Measurements from ENCODE around the gene CABP4. TPM values are rescaled to one million over a fixed set of nuclear protein-coding genes. Genes with fewer than 3 reads are reported as not detected.

CABP4 gene
- not detected in 5 replicates for total RNA-seq (2022; extraction: Qiagen RNA extraction)

DNA sequence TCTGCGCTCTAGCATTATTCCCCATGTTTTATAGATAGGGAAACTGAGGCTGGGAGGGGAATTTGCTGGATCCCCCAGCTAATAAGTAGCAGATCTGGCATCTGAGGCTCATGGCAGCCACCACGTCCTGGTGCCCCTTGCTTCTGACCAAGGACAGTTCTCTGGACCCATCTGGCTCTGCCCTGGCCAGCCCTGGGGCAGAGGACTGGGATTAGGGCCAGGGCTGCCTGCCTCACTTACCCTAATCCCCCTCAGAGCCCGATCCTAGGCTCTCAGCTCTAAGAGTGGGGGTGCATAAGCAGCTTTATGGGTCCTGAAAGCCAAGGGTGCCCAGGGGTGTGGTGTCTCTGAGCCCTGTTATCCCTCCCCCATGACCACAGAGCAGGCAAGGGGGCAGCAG lies at the start of gene CABP4:
Gene CABP4 (plus strand): TSS at position 301 of the 400 bp plus-strand sequence. CDS start 70 bp downstream, at position 371.

DNA sequence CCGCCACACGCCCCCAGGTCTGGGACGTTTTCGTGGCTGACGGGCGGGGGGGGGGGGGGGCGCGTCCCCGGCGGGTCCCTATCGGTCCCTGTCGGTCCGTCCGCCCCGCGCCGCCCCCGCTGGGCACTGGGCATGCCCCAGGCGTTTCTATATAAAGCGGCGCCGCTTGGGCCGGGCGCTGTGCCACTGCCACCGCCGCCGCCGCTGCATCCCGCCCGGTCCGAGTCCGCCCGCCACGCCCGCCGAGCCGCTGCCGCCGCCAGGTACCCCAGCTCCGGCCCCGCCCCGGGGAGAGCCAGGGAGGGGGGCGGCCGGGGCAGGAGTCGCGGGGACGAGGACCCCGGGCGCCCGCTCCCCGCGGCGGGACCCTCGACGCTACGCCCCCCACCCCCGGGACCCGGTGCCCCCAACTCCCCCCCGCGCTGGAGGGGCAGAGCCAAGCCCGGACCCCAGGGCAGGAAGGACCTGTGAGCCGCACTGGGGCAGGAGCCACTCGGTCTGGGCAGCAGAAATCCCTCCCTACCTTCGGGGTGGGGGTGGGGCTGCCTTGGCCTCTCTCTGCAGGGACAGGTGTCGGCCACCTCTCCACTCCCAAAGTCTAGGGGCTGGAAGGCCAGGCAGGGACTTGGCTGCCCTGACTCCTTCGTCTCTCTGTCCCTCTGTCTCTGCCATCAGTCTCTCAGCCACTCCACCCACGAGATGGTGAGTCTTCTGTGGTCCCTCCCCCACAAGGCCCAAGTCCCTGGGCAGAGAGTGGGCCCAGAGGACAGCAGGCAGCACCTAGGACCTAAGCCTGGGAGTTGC lies 39.5 kb upstream of the CABP4 start, which contains the start of gene CARNS1:
Gene CARNS1 (plus strand): TSS at position 178 of the 804 bp plus-strand sequence. CDS start 522 bp downstream, at position 700.

DNA sequence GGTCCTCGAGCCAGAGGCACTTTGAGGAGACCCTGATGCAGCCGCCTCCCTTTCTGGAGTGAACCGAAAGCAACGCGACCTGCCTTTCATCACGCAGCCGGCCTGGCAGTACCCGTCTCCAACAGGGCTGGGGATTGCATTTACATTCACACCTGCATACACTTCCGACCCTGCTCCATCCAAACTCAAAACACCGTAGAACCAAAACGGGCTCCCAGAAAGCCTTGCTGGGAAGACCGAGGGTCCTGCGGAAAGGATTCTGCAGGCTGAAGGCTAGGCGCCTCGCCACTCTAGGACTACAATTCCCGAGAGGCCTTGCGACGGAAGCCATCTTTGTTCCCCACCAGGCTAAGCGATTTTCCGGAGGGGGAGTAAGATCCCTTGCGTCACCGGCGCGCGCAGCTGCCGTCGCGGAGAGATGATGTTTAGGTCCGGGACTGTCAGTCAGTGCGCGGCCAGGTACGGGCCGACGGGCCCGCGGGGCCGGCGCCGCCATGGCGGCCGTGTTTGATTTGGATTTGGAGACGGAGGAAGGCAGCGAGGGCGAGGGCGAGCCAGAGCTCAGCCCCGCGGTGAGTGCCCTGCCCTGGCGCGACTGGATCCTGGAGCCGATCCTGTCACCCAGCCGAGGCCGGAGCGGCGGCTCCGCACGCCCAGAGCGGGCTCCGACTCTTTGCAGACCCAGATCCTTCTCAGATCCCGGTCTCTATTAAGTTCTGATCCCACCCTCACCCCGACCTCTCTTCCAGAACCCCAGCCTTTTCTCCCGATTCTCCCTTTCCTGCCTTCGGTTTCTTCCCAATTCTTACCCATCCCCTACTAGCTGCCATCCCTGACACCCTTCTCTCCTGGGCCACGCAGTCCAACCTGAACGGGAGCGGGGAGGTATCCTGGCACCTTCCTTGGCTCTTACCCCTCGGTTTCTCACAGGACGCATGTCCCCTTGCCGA lies 26.8 kb upstream of the CABP4 start, which contains the start of gene RPS6KB2:
Gene RPS6KB2 (plus strand): TSS at position 443 of the 950 bp plus-strand sequence. CDS start 52 bp downstream, at position 495.

DNA sequence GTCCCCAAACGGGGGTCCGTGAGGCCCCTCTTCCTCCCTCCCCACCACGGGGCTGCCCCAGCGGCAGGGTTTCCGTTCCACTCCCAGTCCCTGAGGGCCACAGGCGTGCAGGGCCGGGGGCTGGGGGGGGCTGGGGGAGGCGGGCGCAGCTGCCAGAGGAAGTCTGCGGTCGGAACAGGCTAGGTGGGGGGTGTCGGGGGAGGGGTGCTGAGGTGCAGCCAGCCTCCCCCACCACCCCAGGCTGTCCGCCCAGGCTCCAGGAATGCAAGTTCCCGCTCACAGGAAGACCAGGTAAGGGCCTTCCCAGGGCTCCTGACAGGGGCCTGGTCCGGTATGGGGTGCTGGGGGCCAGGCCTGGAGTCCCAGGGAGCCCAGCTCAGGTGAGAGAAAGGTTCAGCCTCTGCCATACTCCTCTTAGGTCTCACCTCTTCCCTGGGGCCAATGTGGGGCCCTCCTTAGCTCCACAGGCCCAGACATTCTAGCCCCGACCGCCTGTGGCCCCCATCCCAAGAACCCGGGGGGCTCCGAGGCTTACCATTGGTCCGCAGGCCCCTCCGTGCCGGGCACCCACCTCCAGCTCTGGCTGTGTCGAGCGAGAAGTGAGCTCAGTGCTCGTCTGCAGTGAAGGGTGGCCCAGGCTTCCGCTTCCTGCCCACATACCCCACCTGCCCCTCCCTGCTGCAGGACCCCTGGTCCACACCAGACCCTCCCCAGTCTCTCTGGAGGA lies 17.9 kb upstream of the CABP4 start, which contains the start of gene PTPRCAP:
Gene PTPRCAP (minus strand): TSS at position 601 of the 727 bp plus-strand sequence. CDS start 63 bp downstream, at position 538.

DNA sequence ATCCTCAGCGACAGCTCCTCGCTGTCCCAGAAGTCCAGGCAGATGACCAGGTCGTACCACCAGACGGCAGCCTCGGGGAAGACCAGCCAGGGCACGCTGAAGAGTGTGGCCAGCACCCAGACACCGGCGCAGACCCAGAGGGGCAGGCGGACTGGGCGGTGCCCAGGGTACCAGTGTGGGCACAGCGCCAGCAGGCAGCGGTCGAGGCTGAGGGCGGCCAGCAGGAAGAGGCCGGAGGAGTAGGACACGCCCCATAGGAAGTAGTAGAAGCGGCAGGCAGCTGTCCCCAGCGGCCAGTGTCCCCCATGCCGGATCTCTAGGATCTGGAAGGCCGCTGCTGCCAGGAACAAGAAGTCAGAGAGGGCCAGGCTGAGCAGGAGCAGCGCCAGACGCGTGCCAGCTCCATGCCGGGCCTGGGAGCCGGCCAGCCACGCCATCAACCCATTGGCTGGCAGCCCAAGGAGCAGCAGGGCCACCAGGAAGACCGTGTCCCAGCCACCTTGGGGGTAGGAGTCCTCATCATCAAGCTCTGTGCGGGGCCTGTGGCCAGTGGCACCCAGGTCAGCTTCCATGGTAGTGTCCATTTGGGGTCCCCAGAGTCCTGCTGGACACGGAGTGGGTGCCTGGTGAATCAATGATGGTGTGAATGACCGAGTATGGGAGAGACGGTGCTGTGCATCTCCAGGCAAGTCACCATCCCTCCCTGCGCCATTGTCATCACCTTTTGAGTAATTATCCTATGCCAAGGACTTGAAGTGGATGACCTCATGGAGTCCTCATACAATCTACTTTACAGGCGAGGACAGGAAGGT lies 2.8 kb upstream of the CABP4 start, which contains the start of gene GPR152:
Gene GPR152 (minus strand): TSS at position 589 of the 812 bp plus-strand sequence. CDS start 5 bp downstream, at position 584.

DNA sequence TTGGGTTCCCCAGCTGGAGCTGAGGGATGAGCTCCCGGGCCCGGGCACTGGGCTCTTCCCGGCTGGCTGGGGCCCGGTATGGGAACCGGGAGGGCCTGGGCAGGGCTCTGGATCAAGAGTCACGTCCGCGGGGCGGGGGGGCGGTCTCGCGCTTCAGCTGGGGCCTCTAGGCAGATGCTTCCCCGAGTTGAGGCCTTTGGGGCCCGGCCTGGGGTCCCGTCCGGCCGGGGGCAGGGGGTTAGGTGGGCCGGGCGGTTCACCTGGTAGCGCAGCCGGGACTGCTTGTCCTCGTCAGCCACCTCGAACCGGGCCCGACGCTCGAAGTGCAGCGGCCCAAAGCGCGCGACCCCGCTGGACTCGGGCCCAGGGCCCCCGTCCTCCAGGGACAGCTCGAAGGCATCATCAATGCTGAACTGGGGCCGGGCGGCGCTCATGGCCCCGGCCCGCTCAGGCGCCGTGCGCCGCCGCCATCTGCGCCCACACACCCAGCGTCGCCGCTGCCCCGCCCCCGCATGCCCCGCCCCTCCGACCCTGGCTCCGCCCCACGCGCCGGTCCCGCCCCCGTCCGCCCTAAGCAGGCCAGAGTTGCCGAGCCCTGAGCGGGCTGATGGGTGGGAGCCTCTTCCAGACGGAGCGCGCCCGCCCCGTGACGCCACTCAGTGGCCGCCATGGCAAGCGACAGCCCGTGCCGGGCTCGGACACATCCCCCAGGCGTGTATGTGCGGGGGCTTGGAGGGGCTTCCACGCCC lies 13.8 kb downstream of the CABP4 start, which contains the start of gene TMEM134:
Gene TMEM134 (minus strand): TSS at position 493 of the 749 bp plus-strand sequence. CDS start 59 bp downstream, at position 434.

DNA sequence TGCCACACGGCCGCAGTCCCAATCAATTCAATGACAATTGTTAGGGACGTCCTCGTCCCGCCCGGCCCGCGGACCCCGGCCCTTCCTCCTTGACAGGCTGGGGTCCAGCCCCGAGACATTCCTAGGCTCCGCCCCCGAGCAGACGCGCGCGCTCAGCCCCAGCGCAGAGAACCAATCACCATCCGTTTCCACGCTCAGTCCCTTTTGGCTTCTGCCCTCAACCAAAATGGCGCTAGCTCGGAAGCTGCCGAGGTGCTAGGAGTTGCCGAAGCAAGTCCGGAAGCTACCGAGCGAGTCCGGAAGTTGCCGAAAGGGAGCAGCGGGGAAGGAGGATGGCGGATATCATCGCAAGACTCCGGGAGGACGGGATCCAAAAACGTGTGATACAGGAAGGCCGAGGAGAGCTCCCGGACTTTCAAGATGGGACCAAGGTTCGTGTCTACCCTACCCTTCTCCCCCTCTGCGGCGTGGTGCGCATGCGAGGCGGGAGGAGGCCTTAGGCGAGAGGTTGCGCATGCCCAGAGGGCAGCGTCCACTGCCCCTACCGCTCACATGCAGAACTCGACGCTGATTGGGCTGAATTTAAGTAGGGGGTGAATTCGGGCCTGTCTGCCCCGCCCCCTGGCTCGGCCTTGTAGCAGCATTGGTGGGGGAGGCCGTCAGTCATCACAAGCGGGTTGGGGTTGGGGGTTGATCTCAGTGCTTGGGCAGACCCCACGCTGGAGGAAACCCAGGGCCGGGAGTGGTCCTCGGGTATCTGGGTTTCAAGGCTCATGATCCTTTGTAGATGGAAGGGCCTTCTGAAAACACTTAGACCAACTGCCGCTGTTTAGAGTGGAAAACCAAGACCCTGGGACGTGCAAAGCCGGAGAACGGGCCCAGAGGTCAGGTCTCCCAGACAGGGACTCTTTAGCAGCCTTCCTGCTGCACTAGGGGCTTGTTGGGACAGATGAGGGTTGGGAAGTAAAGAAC lies 28.0 kb downstream of the CABP4 start, which contains the start of gene AIP:
Gene AIP (plus strand): TSS at position 200 of the 972 bp plus-strand sequence. CDS start 133 bp downstream, at position 333.

DNA sequence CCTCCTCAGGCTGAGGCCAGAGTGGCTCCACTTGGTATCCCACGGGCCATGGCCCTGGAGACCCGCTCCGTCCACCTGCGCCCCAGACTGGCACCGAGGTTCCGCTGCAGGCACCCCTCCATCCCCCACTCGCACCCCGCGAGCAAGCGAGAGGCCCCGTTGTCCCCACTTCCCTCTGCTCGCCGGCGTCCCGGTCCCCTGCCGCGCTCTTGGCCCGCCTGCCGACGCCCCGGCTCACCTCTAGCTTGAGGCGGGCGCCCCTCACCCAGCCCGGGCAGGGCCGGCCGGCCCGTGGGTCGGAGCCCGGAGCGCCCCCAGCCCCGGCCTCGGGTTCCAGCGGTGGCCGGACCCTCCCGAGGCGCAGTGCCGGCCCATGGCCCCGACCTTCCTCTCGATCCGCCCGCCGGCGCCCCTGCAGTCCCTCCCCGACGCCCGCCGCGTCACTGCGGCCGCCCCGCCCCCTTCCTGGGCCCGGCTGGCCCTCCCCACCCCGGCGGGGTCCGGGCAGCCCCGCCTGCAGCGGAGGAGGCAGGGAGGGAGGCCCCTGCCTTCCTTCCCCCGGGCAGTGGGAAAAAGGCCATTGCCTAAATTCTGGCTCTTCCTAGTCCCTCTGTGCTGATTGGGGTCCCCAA lies 49.9 kb downstream of the CABP4 start, which contains the start of gene PITPNM1:
Gene PITPNM1 (minus strand): TSS at position 414 of the 632 bp plus-strand sequence. CDS start 1,183 bp downstream, outside the sequence.

DNA sequence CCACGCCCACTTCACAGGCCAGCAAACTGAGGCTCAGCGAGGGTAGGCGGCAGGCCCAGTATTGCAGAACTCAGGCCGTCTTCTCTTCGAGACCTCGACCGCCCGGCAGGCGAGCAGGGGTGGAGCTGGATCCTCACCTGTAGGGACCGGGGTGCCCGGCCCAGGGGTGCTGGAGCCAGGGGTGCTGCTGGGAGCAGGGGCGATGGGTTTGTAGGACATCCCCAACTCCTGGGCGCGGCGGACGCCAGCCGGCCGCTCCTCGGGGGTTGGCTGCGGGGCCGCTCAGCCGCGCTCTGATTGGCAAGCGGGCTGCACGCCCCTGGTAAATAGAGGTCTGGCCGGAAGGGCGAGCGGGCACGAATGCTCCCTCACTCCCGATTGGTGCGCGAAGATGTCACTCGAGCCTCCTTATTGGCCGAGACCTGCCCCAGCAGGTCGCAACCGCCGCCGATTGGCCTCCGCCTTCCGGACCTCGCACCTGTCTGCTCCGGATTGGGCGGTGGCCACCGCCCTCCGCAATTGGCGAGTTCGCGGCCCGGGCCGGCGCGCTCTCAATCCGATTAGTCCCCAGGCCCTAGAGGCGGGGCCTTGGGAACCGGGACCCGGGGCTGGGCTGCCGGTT lies 52.8 kb downstream of the CABP4 start, which contains the start of gene CDK2AP2:
Gene CDK2AP2 (minus strand): TSS at position 299 of the 622 bp plus-strand sequence. CDS start 80 bp downstream, at position 219.

Other genes starting within 250 kb of the CABP4 start
- gene GRK2, start 188.9 kb upstream of the CABP4 start, total RNA-seq (2022; extraction: Qiagen RNA extraction) = 24.3 to 39.8 TPM (median 37.3 TPM) in 5 replicates
- 19.3 to 28.6 TPM (median 26.2 TPM) in 5 replicates for gene ANKRD13D, start 166.1 kb upstream of the CABP4 start, total RNA-seq (2022; extraction: Qiagen RNA extraction)
- gene SSH3, start 151.8 kb upstream of the CABP4 start, total RNA-seq (2022; extraction: Qiagen RNA extraction) = 16.2 to 30.3 TPM (median 25.0 TPM) in 5 replicates
- 192 to 233 TPM (median 214 TPM) in 5 replicates for gene POLD4, start 101.8 kb upstream of the CABP4 start, total RNA-seq (2022; extraction: Qiagen RNA extraction)
- 33.6 to 42.2 TPM (median 40.3 TPM) in 5 replicates for gene CLCF1, start 81.8 kb upstream of the CABP4 start, total RNA-seq (2022; extraction: Qiagen RNA extraction)
- 21.8 to 35.3 TPM (median 28.7 TPM) in 5 replicates for gene RAD9A, start 63.4 kb upstream of the CABP4 start, total RNA-seq (2022; extraction: Qiagen RNA extraction)
- 266 to 289 TPM (median 280 TPM) in 5 replicates for gene PPP1CA, start 53.5 kb upstream of the CABP4 start, total RNA-seq (2022; extraction: Qiagen RNA extraction)
- gene TBC1D10C, start 51.3 kb upstream of the CABP4 start, total RNA-seq (2022; extraction: Qiagen RNA extraction) = 0.05 to 0.11 TPM (median 0.07 TPM) in 4 of 5 replicates, not detected in the other
- gene CARNS1, start 39.7 kb upstream of the CABP4 start, total RNA-seq (2022; extraction: Qiagen RNA extraction) = 0.08 to 0.21 TPM (median 0.13 TPM) in 5 replicates
- gene RPS6KB2, start 26.9 kb upstream of the CABP4 start, total RNA-seq (2022; extraction: Qiagen RNA extraction) = 39.1 to 52.9 TPM (median 48.1 TPM) in 5 replicates
- gene PTPRCAP, start 17.7 kb upstream of the CABP4 start, total RNA-seq (2022; extraction: Qiagen RNA extraction) = 0.24 to 0.72 TPM (median 0.29 TPM) in 4 of 5 replicates, not detected in the other
- gene CORO1B, start 11.9 kb upstream of the CABP4 start, total RNA-seq (2022; extraction: Qiagen RNA extraction) = 49.3 to 62.5 TPM (median 58.8 TPM) in 5 replicates
- gene GPR152, start 2.6 kb upstream of the CABP4 start, total RNA-seq (2022; extraction: Qiagen RNA extraction) = 0.15 TPM in 1 of 5 replicates, not detected in the others
- gene TMEM134, start 13.9 kb downstream of the CABP4 start, total RNA-seq (2022; extraction: Qiagen RNA extraction) = 50.3 to 69.2 TPM (median 65.5 TPM) in 5 replicates
- 36.9 to 47.3 TPM (median 45.7 TPM) in 5 replicates for gene AIP, start 27.7 kb downstream of the CABP4 start, total RNA-seq (2022; extraction: Qiagen RNA extraction)
- 32.0 to 48.9 TPM (median 39.8 TPM) in 5 replicates for gene PITPNM1, start 50.0 kb downstream of the CABP4 start, total RNA-seq (2022; extraction: Qiagen RNA extraction)
- 57.9 to 85.6 TPM (median 80.6 TPM) in 5 replicates for gene CDK2AP2, start 52.8 kb downstream of the CABP4 start, total RNA-seq (2022; extraction: Qiagen RNA extraction)
- gene CABP2, start 68.1 kb downstream of the CABP4 start, total RNA-seq (2022; extraction: Qiagen RNA extraction) = not detected in 5 replicates
- gene GSTP1, start 128.5 kb downstream of the CABP4 start, total RNA-seq (2022; extraction: Qiagen RNA extraction) = 1,477 to 1,695 TPM (median 1,644 TPM) in 5 replicates
- gene NDUFV1, start 151.6 kb downstream of the CABP4 start, total RNA-seq (2022; extraction: Qiagen RNA extraction) = 144 to 155 TPM (median 149 TPM) in 5 replicates
- gene NUDT8, start 174.6 kb downstream of the CABP4 start, total RNA-seq (2022; extraction: Qiagen RNA extraction) = 7.1 to 14.5 TPM (median 14.0 TPM) in 5 replicates
- gene TBX10, start 184.4 kb downstream of the CABP4 start, total RNA-seq (2022; extraction: Qiagen RNA extraction) = not detected in 5 replicates
- gene ACY3, start 195.4 kb downstream of the CABP4 start, total RNA-seq (2022; extraction: Qiagen RNA extraction) = 0.87 to 1.4 TPM (median 1.2 TPM) in 5 replicates
- not detected in 5 replicates for gene ALDH3B2, start 219.3 kb downstream of the CABP4 start, total RNA-seq (2022; extraction: Qiagen RNA extraction)